Activated naive CD8-positive, alpha-beta T cell treated with anti-CD3 and anti-CD28 coated beads, Interleukin-2, amount 50 U/mL, for 24 hours (primary cell): ENCODE data around the gene ADGRG6.

ENCODE experiments used
- ATAC-seq: fragments of 150-1000 bp; cut with Tn5 transposase; one replicate; pipeline ENCODE4 v1.10.0; 2021
- DNase-seq: peaks from one replicate; pipeline ENCODE4 v3.0.0; 2021
- H3K27ac Mint-ChIP-seq: one replicate; pipeline ENCODE4 v1.8.0; 2021; ENCODE audit warnings: mild to moderate bottlenecking, mixed read lengths
- H3K27me3 Mint-ChIP-seq: one replicate; pipeline ENCODE4 v1.8.0; 2021; ENCODE audit warnings: mixed read lengths
- H3K36me3 Mint-ChIP-seq: one replicate; pipeline ENCODE4 v1.8.0; 2021; ENCODE audit warnings: low read depth, mixed read lengths
- H3K4me1 Mint-ChIP-seq: one replicate; pipeline ENCODE4 v1.8.0; 2021; ENCODE audit warnings: mixed read lengths
- H3K4me3 Mint-ChIP-seq: one replicate; pipeline ENCODE4 v1.8.0; 2021; ENCODE audit warnings: mild to moderate bottlenecking, moderate library complexity, mixed read lengths
- H3K9me3 Mint-ChIP-seq: one replicate; pipeline ENCODE4 v1.8.0; 2021; ENCODE audit warnings: mixed read lengths

The ADGRG6 gene

DNA sequence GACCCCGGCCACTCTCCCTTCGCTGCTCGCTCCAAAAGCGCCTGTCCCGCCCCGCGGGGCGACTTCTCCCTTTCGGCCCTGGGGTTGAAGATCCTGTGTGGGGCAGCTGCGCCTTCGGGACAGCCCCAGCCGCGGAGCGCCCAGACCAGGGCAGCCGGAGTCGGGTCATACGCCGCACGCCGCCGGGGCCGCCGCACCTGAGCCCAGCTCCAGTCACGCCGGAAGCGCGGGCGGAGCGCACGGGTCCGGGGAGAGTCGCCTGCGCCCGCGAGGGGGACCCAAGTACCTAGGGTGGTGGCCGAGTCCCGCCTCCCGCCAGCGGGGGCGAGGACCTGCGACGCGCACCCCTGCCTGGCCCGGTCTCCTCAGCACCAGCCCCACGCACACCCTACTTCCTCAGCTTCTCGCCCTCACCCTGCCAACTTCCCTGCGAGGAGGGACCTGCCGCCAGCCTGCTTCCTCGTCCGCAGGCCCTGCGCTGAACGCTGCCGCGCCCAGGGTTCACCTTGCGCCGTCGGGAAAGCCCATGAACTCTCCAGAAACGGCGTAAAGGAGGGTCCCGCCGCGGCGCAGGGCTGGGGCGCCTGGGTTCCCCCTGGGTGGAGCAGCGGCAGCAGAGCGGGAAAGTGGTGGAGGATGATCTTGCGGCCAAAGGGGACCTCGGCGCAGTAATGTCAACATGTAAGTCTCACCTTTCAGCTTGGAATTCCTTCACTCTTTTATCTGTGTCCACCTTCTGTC, at the start of gene ADGRG6:
Gene ADGRG6 (plus strand): TSS at position 357 of the 741 bp plus-strand sequence. CDS start 323 bp downstream, at position 680.
- Mint-ChIP-seq H3K36me3 (no peaks in the 10 kb centered on the region), H3K9me3 (no peaks in the 10 kb centered on the region), H3K27ac (peak within 1 kb of the TSS; percentile 68), H3K4me3 (peak within 1 kb of the TSS; percentile 78), H3K27me3 (peaks cover 25% of the 10 kb centered on the region), H3K4me1 (peaks cover 13% of the 10 kb centered on the region)
- ATAC-seq (peak; percentile 92), DNase-seq (peak; percentile 63)

DNA sequence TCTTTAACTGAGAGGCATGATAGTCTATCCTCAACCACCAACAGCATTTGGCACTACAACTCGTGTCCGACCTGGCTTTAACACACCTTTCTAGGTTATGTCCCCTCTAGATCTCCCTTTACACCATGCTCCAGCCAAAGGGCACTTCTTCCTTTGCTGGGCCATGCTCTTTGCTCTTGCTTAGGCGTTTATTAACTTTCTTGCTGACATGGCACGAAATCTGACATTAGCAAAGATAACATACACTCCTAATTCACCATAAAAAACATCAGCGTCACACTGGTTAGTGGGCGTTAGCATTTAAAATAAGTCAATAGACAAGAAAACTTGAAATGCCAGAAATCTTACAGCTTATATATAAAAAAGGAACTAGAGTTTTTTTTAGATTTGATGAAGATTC, 47.3 kb upstream of the ADGRG6 start:
- Mint-ChIP-seq H3K27ac (no peak overlapping the region), H3K4me3 (no peak overlapping the region), H3K27me3 (no peaks in the 10 kb centered on the region), H3K36me3 (no peaks in the 10 kb centered on the region), H3K4me1 (no peaks in the 10 kb centered on the region), H3K9me3 (no peaks in the 10 kb centered on the region)
- DNase-seq (no peak), ATAC-seq (no peak)

DNA sequence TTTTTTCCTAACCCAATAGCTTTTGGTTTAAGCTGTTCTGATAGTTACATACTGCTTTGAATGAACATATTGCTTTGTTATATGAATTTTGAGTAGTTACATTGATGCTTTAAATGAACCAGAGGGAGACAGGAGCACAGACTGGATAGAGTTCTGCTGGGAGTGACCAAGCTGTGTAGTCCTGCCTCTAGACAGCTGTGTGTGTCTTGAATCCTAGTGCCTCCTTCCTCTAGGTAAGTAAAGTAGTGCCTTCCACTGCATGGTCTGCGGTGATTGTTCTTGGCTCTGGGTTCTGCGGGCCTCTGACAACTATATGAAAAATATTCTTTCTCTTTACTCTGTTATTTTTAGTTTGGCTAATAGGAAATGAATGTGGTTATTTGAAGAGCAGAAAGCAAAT, 46.0 kb upstream of the ADGRG6 start:
- DNase-seq (no peak), ATAC-seq (no peak)
- Mint-ChIP-seq H3K9me3 (no peaks in the 10 kb centered on the region), H3K36me3 (no peaks in the 10 kb centered on the region), H3K4me3 (no peak overlapping the region), H3K4me1 (no peaks in the 10 kb centered on the region), H3K27ac (no peak overlapping the region), H3K27me3 (no peaks in the 10 kb centered on the region)

DNA sequence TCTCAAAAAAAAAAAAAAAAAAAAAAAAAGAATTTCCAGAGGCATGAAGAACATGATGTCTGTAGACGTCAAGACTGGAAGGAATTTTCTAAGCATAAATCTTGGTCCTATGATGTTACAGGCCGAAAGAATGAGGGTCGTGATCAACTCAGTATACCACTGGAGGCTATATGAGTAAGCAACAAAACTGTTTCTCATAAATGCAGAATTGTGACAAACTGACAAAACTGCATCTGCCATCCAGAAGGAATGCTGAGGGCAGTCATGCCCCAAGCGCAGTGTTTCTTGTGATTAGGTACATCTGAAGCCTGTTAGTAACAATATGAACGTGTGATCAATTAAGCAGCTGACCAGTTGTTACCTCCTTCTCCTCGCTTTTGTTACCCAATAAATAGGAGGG, 43.5 kb upstream of the ADGRG6 start:
- Mint-ChIP-seq H3K4me1 (no peaks in the 10 kb centered on the region), H3K27me3 (no peaks in the 10 kb centered on the region), H3K27ac (no peak overlapping the region), H3K36me3 (no peaks in the 10 kb centered on the region), H3K9me3 (no peaks in the 10 kb centered on the region), H3K4me3 (no peak overlapping the region)
- DNase-seq (no peak), ATAC-seq (no peak)

DNA sequence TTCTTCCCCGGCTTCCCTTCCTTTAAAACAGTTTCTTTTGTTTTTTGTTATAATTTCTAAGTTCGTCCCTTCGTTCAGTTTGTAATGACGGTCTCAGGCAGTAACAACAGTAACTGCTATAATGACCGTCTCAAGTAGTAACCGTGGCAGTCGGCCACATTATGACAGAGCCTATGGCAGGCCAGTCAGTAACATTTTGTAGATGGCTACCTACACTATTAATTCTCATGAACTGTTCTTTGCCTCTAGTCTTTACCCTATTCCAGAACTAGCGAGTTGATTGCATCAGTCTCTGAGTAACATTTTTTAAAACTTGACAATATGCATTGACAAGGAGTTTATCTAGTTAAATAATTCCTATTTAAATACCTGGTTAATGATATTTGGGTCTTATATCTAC, 43.0 kb upstream of the ADGRG6 start:
- no peaks in the 10 kb centered on the region for H3K9me3 Mint-ChIP-seq
- ATAC-seq = no peak
- H3K4me1 Mint-ChIP-seq = no peaks in the 10 kb centered on the region
- no peak for DNase-seq
- no peak overlapping the region for H3K4me3 Mint-ChIP-seq
- no peaks in the 10 kb centered on the region for H3K36me3 Mint-ChIP-seq
- H3K27me3 Mint-ChIP-seq = no peaks in the 10 kb centered on the region
- no peak overlapping the region for H3K27ac Mint-ChIP-seq

DNA sequence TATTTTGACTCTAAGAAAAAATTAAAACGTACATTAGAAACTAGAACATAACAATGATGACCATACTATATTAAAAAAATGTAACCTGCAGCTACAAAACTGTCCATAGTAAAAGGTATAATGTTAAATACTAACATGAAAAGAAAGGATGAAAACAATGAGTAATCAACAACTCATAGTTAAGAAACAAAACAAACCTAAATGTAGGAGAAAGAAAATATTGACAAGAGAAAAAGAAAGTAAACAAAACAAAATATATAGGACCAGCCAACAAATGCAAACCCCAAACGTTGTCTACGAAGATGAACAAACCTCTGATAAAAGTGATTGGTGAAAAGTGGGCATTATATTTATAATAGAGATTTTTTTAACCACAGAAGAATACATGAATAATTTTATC, 41.1 kb upstream of the ADGRG6 start:
- H3K9me3 Mint-ChIP-seq = no peaks in the 10 kb centered on the region
- H3K27ac Mint-ChIP-seq = no peak overlapping the region
- no peaks in the 10 kb centered on the region for H3K4me1 Mint-ChIP-seq
- DNase-seq (no peak), ATAC-seq (no peak)
- H3K36me3 Mint-ChIP-seq = no peaks in the 10 kb centered on the region
- H3K27me3 Mint-ChIP-seq = no peaks in the 10 kb centered on the region
- H3K4me3 Mint-ChIP-seq = no peak overlapping the region

DNA sequence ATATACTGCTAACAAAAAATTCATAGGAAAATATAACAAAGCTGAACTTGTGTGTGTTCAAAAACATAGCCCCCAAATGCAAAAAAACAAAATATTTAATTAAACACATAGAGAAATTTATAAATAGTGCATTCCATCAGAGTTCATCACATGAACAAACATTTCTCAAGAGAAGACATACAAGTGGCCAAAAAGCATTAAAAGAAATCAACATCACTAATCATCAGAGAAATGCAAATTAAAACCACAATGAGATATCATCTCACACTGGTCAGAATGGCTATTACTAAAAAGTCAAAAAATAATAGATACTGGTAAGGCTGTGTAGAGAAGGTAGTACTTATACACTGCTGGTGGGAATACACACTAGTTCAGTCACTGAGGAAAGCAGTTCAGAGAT, 39.6 kb upstream of the ADGRG6 start:
- no peak for ATAC-seq
- H3K27me3 Mint-ChIP-seq = no peaks in the 10 kb centered on the region
- no peak overlapping the region for H3K27ac Mint-ChIP-seq

DNA sequence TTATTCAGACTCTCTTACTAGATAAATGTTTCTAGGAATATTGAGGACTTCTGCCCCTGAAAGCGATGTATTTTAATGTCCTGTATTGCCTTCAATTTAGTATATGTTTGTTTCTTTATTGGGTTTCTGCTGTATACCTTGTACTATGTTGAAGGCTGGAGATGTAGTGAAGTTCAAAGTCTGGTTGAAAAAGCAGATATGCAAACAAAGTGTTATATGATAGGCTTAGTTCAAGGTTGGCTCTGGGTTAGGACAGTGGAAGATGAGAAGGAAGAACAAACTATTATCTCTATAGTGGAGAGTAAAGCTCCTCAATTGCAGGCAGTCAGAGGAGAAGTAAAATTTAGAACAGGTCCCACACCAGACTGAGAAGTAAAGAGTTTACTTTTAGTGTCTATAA, 36.3 kb upstream of the ADGRG6 start:
- DNase-seq (no peak), ATAC-seq (no peak)
- no peak overlapping the region for H3K27ac Mint-ChIP-seq
- H3K4me3 Mint-ChIP-seq = no peak overlapping the region
- H3K27me3 Mint-ChIP-seq = no peaks in the 10 kb centered on the region
- no peaks in the 10 kb centered on the region for H3K4me1 Mint-ChIP-seq
- no peaks in the 10 kb centered on the region for H3K36me3 Mint-ChIP-seq
- H3K9me3 Mint-ChIP-seq = no peaks in the 10 kb centered on the region

More for the DNA sequence above, 39.6 kb upstream of the ADGRG6 start:
- no peak for DNase-seq
- Mint-ChIP-seq H3K4me3 (no peak overlapping the region), H3K36me3 (no peaks in the 10 kb centered on the region), H3K9me3 (no peaks in the 10 kb centered on the region), H3K4me1 (no peaks in the 10 kb centered on the region)

DNA sequence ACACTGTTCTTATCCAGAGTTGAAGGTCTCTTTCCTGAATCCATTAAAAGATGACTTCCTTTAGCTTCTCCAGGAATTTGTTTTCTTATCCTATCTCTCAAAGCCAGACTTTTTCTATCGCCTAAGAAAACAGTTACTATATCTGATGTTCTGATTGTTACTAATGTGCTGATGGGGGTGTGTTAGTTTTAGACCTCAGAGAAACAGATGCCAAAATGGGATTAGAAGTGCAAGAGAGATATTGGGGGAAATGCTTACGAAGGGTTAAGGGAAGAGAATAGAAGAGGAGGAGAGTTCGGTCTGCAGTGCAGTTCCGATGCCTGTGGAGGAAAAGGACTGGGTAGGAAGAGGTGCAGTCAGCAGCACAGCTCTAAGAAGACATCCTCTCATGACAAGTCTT, 35.7 kb upstream of the ADGRG6 start:
- ATAC-seq (no peak), DNase-seq (no peak)
- Mint-ChIP-seq H3K4me1 (no peaks in the 10 kb centered on the region), H3K27ac (no peak overlapping the region), H3K9me3 (no peaks in the 10 kb centered on the region), H3K4me3 (no peak overlapping the region), H3K36me3 (no peaks in the 10 kb centered on the region), H3K27me3 (no peaks in the 10 kb centered on the region)

DNA sequence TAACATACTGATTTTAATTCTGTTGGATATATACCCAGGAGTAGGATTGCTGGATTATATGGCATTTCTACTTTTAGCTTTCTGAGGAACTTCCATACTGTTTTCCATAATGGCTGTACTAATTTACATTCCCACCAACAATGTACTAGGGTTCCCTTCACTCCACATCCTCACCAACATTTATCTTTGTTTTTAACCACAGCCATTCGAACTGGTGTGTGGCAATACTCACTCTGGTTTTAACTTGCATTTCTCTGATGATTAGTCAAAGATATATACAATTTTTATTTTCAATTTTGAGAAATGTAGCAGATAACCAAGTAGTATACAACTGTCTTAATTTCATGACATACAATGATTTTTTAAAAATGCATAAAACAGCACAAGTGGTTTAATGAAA, 30.3 kb upstream of the ADGRG6 start:
- Mint-ChIP-seq H3K27me3 (no peaks in the 10 kb centered on the region), H3K9me3 (no peaks in the 10 kb centered on the region), H3K4me1 (no peaks in the 10 kb centered on the region), H3K36me3 (no peaks in the 10 kb centered on the region), H3K27ac (no peak overlapping the region), H3K4me3 (no peak overlapping the region)
- no peak for DNase-seq
- ATAC-seq = no peak

DNA sequence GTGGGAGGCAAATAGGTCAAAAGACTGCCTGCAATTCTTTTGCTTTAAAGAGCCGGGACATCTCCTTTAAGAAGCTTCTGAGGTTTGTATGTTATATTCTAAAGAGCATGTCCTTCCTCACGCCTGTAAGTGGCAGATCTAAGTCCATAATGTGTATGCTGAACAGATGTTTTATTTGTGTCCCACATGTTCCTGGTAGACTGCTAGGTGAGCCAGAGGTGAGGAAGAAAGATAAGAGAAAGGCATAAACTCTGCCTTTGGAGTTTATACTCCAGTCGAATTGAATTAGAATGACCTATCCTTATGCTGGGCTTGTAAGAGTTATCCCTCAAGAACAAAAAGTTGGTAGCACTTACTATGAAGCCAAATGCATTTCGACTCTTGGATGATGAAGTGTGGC, 27.2 kb upstream of the ADGRG6 start:
- H3K4me1 Mint-ChIP-seq = no peaks in the 10 kb centered on the region
- H3K9me3 Mint-ChIP-seq = no peaks in the 10 kb centered on the region
- H3K36me3 Mint-ChIP-seq = no peaks in the 10 kb centered on the region
- ATAC-seq = no peak
- H3K27me3 Mint-ChIP-seq = no peaks in the 10 kb centered on the region
- no peak for DNase-seq
- no peak overlapping the region for H3K27ac Mint-ChIP-seq
- no peak overlapping the region for H3K4me3 Mint-ChIP-seq

DNA sequence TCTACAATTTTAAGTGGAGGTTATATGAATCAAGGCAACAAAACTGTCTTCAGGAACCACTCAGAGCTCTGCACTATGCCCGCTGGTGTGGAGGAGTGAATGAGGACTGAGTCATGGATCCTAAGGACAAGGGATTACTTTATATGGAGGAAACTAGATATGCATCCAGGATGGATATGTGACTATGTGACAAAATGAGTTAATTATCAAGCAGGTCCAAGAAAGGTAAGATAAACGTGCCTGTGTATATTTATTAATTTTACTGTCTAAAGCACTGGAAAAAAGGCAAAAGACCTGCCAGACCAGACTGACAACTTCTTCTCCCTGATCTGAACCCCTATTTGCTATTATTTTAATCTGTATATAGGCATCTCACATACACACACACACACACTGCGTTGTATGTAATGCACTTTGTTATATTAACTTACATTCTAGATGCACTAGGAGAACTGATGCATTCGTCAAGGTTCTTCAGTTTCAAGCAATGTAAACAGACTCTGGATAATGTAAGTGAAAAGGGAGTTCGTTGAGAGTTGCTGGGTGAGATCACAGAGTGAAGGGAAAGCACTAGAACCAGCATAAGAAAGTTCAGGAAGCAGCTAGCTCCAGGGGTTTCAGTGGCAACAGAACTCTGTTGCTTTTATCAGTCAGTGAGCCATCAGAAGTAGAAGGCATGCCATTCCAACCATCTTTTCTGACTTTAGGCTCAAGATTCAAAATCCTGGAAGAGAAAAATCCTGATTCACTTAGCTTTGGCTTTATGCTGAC, 26.4 kb upstream of the ADGRG6 start:
- Mint-ChIP-seq H3K9me3 (no peaks in the 10 kb centered on the region), H3K27me3 (no peaks in the 10 kb centered on the region)
- no peak for ATAC-seq

DNA sequence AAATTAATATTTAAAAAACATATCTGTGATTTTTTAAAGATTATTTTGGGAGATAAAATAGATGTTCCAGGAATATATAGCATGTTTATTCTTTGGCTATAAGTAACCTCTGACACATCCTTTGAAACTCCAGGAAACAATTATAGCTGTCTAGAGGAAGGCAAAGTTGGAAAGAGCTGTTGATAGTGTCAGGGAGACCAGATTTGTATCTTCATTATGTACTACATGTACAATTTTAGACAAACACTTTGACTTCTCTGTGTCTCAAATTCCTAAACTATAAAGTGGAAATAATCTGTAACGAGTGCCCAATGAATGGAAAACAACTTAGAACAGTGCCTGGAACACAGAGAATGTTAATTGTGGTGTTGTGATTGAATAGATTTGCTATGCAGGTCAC, 25.6 kb upstream of the ADGRG6 start:
- Mint-ChIP-seq H3K36me3 (no peaks in the 10 kb centered on the region), H3K4me1 (no peaks in the 10 kb centered on the region), H3K9me3 (peaks cover under 1% of the 10 kb centered on the region), H3K4me3 (no peak overlapping the region), H3K27me3 (no peaks in the 10 kb centered on the region), H3K27ac (no peak overlapping the region)
- ATAC-seq = no peak
- no peak for DNase-seq

More for the DNA sequence above, 26.4 kb upstream of the ADGRG6 start:
- Mint-ChIP-seq H3K27ac (no peak overlapping the region), H3K36me3 (no peaks in the 10 kb centered on the region), H3K4me3 (no peak overlapping the region), H3K4me1 (no peaks in the 10 kb centered on the region)
- DNase-seq = no peak

DNA sequence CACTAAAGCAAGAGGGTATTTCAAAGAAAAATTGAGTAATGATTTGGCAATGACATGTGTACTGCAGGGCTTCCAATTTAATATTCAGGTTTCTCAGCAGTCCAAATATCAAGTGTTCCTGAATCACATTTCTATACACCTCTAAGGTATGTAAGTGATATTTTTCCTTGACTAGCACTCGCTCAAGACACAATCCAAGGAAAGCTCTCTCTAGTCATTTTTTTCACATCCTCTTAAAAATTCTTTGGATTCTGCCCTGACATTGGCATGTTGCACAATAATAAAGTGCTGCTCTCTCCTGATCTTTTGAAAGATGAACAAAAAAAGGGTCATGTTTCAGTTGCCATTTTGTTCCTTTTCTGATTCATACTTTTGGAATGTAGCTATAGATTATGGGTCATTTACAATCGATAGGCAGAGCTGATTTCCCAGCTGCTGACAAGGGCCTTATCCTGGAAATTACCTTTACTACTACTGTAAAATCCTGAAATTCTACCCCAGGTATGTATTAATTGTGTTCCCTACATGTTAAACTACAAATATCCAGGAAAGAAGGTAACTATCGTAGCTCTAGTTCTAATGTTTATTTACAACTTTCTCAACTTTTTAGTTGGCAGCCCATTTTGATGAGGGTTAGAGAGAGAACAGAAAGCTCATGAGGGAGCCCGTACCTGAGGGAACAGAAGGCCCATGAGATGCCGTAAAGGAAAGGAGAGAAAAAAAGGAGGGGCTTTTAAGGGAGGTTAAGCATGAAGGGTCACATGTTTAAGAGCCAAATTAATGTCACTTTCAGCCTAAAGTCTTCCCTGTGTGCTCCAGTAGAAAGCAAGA, 22.2 kb upstream of the ADGRG6 start:
- Mint-ChIP-seq H3K36me3 (no peaks in the 10 kb centered on the region), H3K4me1 (no peaks in the 10 kb centered on the region), H3K4me3 (no peak overlapping the region), H3K27me3 (no peaks in the 10 kb centered on the region), H3K27ac (no peak overlapping the region), H3K9me3 (peaks cover 7% of the 10 kb centered on the region)
- ATAC-seq = no peak
- DNase-seq = no peak

DNA sequence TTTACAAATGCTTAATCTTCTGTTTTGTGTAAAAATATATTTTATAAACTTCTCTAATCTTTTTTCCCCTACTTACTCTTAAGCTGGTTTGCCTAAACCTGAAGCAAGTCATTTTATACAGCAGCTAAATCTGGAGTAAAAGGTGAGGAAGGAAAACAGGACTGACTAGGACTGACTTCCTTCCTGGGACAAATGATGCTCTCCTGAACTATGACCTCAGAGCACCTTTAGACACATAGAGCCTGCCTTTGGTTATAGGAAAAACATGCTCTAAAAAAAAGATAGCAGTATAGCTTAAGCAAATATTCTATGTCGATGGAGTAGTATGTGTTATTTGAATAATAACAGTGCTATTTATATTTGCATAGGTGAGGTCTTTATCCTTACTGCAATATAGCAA, 21.5 kb upstream of the ADGRG6 start:
- peaks cover 7% of the 10 kb centered on the region for H3K9me3 Mint-ChIP-seq
- no peaks in the 10 kb centered on the region for H3K36me3 Mint-ChIP-seq
- ATAC-seq (no peak), DNase-seq (no peak)
- no peak overlapping the region for H3K27ac Mint-ChIP-seq
- no peaks in the 10 kb centered on the region for H3K4me1 Mint-ChIP-seq
- H3K27me3 Mint-ChIP-seq = no peaks in the 10 kb centered on the region
- H3K4me3 Mint-ChIP-seq = no peak overlapping the region
